HEK293 (cell line): ENCODE measurements around the gene F2R.

Experiments used
- CTCF ChIA-PET: fragments of 350-600 bp; formaldehyde crosslinking; extraction: SDS; loops from one replicate; lab custom pipeline; 2021; ENCODE audit warnings: antibody characterized with exemption; lab: Yijun Ruan, JAX
- POLR2A ChIA-PET: fragments of 300-600 bp; formaldehyde crosslinking; extraction: SDS; loops from one replicate; lab custom pipeline; 2020; ENCODE audit warnings: antibody characterized with exemption, inconsistent platforms; lab: Yijun Ruan, JAX
- H3K27ac ChIP-seq: fragments of 200-500 bp; sonication (Bioruptor generic); 2 replicates; pipeline ENCODE4 v1.5.1; 2014; ENCODE audit warnings: low read depth, low read length, control low read depth, inconsistent platforms; ENCODE audit errors: extremely low read depth
- H3K36me3 ChIP-seq, 2 experiments: fragments of 200-500 bp in 1 of 2; sonication (Bioruptor generic) in 1 of 2; 1 replicate in 1 of 2; 2 replicates in 1 of 2; pipeline ENCODE4 v1.5.1; 2014 to 2017; ENCODE audit warnings: inconsistent platforms in 2 of 2, low read length in 2 of 2; ENCODE audit not compliant: control insufficient read depth in 2 of 2, insufficient read depth in 1 of 2
- H3K4me1 ChIP-seq: fragments of 200-500 bp; sonication (Bioruptor generic); 2 replicates; pipeline ENCODE4 v1.5.1; 2014; ENCODE audit warnings: mild to moderate bottlenecking, low read length, inconsistent platforms; ENCODE audit not compliant: control insufficient read depth, insufficient read depth
- H3K4me3 ChIP-seq: 2 replicates; pipeline ENCODE4 v1.5.1; 2011; ENCODE audit warnings: low read depth, mild to moderate bottlenecking, control low read depth, low read length, moderate library complexity
- H3K9me3 ChIP-seq: fragments of 200-500 bp; sonication (Bioruptor generic); 2 replicates; pipeline ENCODE4 v1.5.1; 2014; ENCODE audit warnings: low read depth, low read length, inconsistent platforms; ENCODE audit not compliant: control insufficient read depth, insufficient read depth
- GLIS2 ChIP-seq: fragments of 450-650 bp; formaldehyde crosslinking; IDR thresholded peaks from 2 replicates; pipeline ENCODE4 v1.5.1; 2016; ENCODE audit warnings: missing biosample characterization, missing genetic modification characterization
- INSM2 ChIP-seq: fragments of 450-650 bp; formaldehyde crosslinking; IDR thresholded peaks from 2 replicates; pipeline ENCODE4 v1.5.1; 2016; ENCODE audit warnings: missing biosample characterization, missing genetic modification characterization
- KLF10 ChIP-seq: fragments of 450-650 bp; IDR thresholded peaks from 2 replicates; pipeline ENCODE4 v1.5.1; 2018; ENCODE audit warnings: missing biosample characterization, mild to moderate bottlenecking, missing genetic modification characterization
- KLF16 ChIP-seq: fragments of 450-650 bp; formaldehyde crosslinking; IDR thresholded peaks from 2 replicates; pipeline ENCODE4 v1.5.1; 2017; ENCODE audit warnings: missing biosample characterization, missing genetic modification characterization
- MEIS1 ChIP-seq: sonication (generic); formaldehyde crosslinking; IDR thresholded peaks from 2 replicates; pipeline ENCODE4 v1.8.1; 2022; ENCODE audit warnings: missing genetic modification reagents, mild to moderate bottlenecking, borderline replicate concordance
- ZFHX2 ChIP-seq: fragments of 450-650 bp; formaldehyde crosslinking; conservative IDR thresholded peaks from 2 replicates; pipeline ENCODE4 v1.5.1; 2016; ENCODE audit warnings: missing biosample characterization, missing genetic modification characterization
- ZNF266 ChIP-seq: fragments of 450-650 bp; formaldehyde crosslinking; IDR thresholded peaks from 2 replicates; pipeline ENCODE4 v1.5.1; 2016; ENCODE audit warnings: missing biosample characterization, missing genetic modification characterization, low read depth
- ZNF354C ChIP-seq: fragments of 450-650 bp; formaldehyde crosslinking; IDR thresholded peaks from 2 replicates; pipeline ENCODE4 v1.5.1; 2016; ENCODE audit warnings: missing biosample characterization, missing genetic modification characterization, low read depth, borderline replicate concordance
- ZNF518A ChIP-seq: fragments of 450-650 bp; formaldehyde crosslinking; conservative IDR thresholded peaks from 2 replicates; pipeline ENCODE4 v1.5.1; 2016; ENCODE audit warnings: low read depth, missing biosample characterization, missing genetic modification characterization
- ZNF529 ChIP-seq: fragments of 450-650 bp; formaldehyde crosslinking; IDR thresholded peaks from 2 replicates; pipeline ENCODE4 v1.5.1; 2017; ENCODE audit warnings: missing genetic modification characterization, missing biosample characterization; ENCODE audit not compliant: insufficient replicate concordance
- ZNF660 ChIP-seq: fragments of 450-650 bp; IDR thresholded peaks from 2 replicates; pipeline ENCODE4 v1.5.1; 2018; ENCODE audit warnings: missing biosample characterization, mild to moderate bottlenecking, missing genetic modification characterization
- ZNF692 ChIP-seq: fragments of 450-650 bp; formaldehyde crosslinking; IDR thresholded peaks from 2 replicates; pipeline ENCODE4 v1.5.1; 2016; ENCODE audit warnings: missing biosample characterization, missing genetic modification characterization
- ZNF768 ChIP-seq: fragments of 450-650 bp; formaldehyde crosslinking; IDR thresholded peaks from 2 replicates; pipeline ENCODE4 v1.5.1; 2018; ENCODE audit warnings: missing biosample characterization, mild to moderate bottlenecking, missing genetic modification characterization
- ZNF776 ChIP-seq: fragments of 450-650 bp; formaldehyde crosslinking; IDR thresholded peaks from 2 replicates; pipeline ENCODE4 v1.5.0; 2017; ENCODE audit warnings: missing biosample characterization, missing genetic modification characterization, borderline replicate concordance

Gene F2R

GRCh38 chr5:76723266-76723665 lies 7.3 kb downstream of the F2R start:
- TF ChIP-seq ZNF768 (peak; percentile 76; the same call in 1 of the 2 replicates), KLF16 (no peak)
- POLR2A ChIA-PET = interaction anchor here (1.3 kb wide), 1 partner anchor 14 kb away, joined by 3 read pairs; no protein-coding TSS in a partner anchor
- peaks cover 0 to 7% of the 10 kb centered on the region in 2 experiments; a peak in 2 of 3 replicates for H3K36me3 ChIP-seq
- H3K27ac ChIP-seq = no peak overlapping the region
- CTCF ChIA-PET = interaction anchor here (0.7 to 2.5 kb wide), 3 partner anchors 51 to 293 kb away, joined by 3 to 8 read pairs (median 4); no protein-coding TSS in a partner anchor
- H3K4me3 ChIP-seq = no peak overlapping the region
- H3K9me3 ChIP-seq = no peaks in the 10 kb centered on the region
- H3K4me1 ChIP-seq = no peaks in the 10 kb centered on the region

- Histone ChIP-seq H3K4me3 (no peak overlapping the region), H3K9me3 (no peaks in the 10 kb centered on the region), H3K4me1 (no peaks in the 10 kb centered on the region), H3K36me3 (peaks cover 0 to 7% of the 10 kb centered on the region in 2 experiments; a peak in 2 of 3 replicates), H3K27ac (no peak overlapping the region)
- ChIA-PET CTCF (interaction anchor here (1.0 to 2.5 kb wide), 2 partner anchors 51 to 123 kb away, joined by 4 to 8 read pairs; no protein-coding TSS in a partner anchor), POLR2A (no interaction called here)
- TF ChIP-seq ZNF529 (tag by site-specific recombination) (no peak), ZFHX2 (tag by site-specific recombination) (no peak), GLIS2 (tag by site-specific recombination) (no peak), ZNF660 (no peak), ZNF776 (tag by site-specific recombination) (no peak), ZNF266 (tag by site-specific recombination) (no peak), MEIS1 (CRISPR knock-in tag) (no peak), KLF10 (tag by site-specific recombination) (no peak), INSM2 (tag by site-specific recombination) (no peak), ZNF354C (tag by site-specific recombination) (no peak), ZNF518A (tag by site-specific recombination) (no peak), ZNF692 (tag by site-specific recombination) (no peak)
Observed at GRCh38 chr5:76723906-76724305, 8.0 kb downstream of the F2R start.
